Measurements from ENCODE around the gene RNF227. TPM values are rescaled to one million over a fixed set of nuclear protein-coding genes. Genes with fewer than 3 reads are reported as not detected.
A peak's percentile ranks its signal among the peaks of the same experiment; 100 is the strongest.

Gene RNF227
- total RNA-seq, 1 experiment from 2014 or later, result 2.1 TPM

DNA sequence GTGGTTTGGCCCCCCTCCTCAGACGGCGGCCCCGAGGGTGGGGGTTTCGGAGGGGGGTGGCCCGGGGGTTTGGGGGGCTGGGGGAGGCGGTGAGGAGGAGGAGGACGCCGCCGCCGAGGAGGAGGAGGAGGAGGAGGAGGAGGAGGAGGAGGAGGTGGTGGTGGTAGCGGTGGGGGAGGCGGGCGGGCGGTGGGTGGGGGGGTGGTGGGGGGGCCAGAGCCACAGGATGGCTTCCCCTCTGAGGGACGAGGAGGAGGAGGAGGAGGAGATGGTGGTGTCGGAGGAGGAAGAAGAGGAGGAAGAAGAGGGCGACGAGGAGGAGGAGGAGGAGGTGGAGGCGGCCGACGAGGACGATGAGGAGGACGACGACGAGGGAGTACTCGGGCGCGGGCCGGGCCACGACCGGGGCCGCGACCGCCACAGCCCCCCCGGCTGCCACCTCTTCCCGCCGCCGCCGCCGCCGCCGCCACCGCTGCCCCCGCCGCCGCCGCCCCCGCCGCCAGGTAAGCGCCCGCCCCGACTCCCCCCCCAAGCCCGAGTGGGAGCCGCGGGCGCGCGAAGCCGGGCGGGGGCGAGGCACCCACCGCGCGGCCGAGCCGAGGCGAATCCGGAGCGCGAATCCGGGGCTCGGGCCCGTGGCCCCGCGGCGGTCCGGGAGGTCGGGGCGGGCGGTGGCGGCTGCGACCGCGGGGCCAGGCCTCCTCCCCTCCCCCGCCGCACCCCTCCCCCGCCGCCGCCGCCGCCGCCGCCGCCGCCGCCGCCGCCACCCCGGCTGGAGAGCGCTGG is 31.3 kb downstream of the RNF227 start:
- Histone ChIP-seq H3K36me3 (ENCODE audit: insufficient read depth, low read length) (peaks cover 11% of the 10 kb centered on the region; the same call in 1 of the 2 replicates), H3K27me3 (ENCODE audit: low read length) (no peaks in the 10 kb centered on the region), H3K27ac (ENCODE audit: low read length) (peak overlapping the region; percentile 99), H3K4me2 (ENCODE audit: low read depth, low read length, poor library complexity, severe bottlenecking) (peak overlapping the region; percentile 99), H3K9me2 (replicated peaks; ENCODE audit: insufficient read depth, low read length) (no peaks in the 10 kb centered on the region), H2AFZ (ENCODE audit: low read length) (no peak overlapping the region), H3K9ac (ENCODE audit: low read length) (peak overlapping the region; percentile 97), H3K4me3 (ENCODE audit: low read length) (peak overlapping the region; percentile 91; the same call in 1 of the 2 replicates), H4K20me1 (ENCODE audit: insufficient read depth, low read depth, low read length) (peaks cover 31% of the 10 kb centered on the region; the same call in 1 of the 2 replicates), H3K4me1 (ENCODE audit: low read length) (peaks cover 71% of the 10 kb centered on the region), H3K79me2 (ENCODE audit: low read length) (peaks cover 53% of the 10 kb centered on the region), H3K9me3 (ENCODE audit: low read length) (no peaks in the 10 kb centered on the region)
- DNase-seq, result peak; percentile 82

DNA sequence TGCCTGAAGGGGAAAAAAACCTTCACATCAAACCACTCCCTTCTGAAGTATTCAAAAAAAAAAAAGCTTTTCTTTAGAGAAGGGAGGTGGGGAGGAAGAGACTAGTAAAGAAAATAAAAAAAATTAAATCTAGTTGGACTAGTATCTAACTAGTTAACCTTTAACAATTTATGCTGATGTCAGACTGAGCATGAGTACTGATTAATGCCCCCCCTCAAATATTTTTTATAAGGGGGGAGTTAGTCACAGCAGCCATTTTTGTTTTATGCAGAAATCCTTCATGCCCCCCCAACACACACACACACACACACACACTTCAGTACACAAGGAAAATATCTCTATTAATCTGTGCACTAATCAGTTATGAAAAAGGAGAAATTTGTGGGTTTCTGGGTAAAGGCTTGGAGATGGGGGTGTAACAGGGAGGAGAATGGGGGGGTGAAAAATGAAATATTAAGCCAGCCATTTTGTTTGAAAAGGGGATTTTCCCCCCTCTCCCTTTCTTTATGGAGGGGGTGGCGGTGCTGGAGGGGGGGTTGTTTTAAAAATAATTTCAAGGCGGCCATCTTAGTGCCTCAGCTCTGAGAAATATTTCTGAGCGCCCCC is 32.2 kb downstream of the RNF227 start:
- peaks cover 7% of the 10 kb centered on the region; the same call in 1 of the 2 replicates for H3K36me3 ChIP-seq (ENCODE audit: insufficient read depth, low read length)
- H3K9ac ChIP-seq (ENCODE audit: low read length), result peak overlapping the region; percentile 84
- H4K20me1 ChIP-seq (ENCODE audit: insufficient read depth, low read depth, low read length), result peaks cover 23% of the 10 kb centered on the region; the same call in 1 of the 2 replicates
- H3K27me3 ChIP-seq (ENCODE audit: low read length), result no peaks in the 10 kb centered on the region
- H3K79me2 ChIP-seq (ENCODE audit: low read length), result peaks cover 44% of the 10 kb centered on the region
- no peaks in the 10 kb centered on the region for H3K9me3 ChIP-seq (ENCODE audit: low read length)
- H3K9me2 ChIP-seq (replicated peaks; ENCODE audit: insufficient read depth, low read length), result no peaks in the 10 kb centered on the region
- H3K4me3 ChIP-seq (ENCODE audit: low read length), result peak overlapping the region; percentile 61
- H3K27ac ChIP-seq (ENCODE audit: low read length), result peak overlapping the region; percentile 99
- peak; percentile 91 for DNase-seq
- H2AFZ ChIP-seq (ENCODE audit: low read length), result 0 out of 2 replicates have a peak overlapping the region, but pooled peaks have one; percentile 31
- H3K4me1 ChIP-seq (ENCODE audit: low read length), result peaks cover 76% of the 10 kb centered on the region
- peak overlapping the region; percentile 88 for H3K4me2 ChIP-seq (ENCODE audit: low read depth, low read length, poor library complexity, severe bottlenecking)

DNA sequence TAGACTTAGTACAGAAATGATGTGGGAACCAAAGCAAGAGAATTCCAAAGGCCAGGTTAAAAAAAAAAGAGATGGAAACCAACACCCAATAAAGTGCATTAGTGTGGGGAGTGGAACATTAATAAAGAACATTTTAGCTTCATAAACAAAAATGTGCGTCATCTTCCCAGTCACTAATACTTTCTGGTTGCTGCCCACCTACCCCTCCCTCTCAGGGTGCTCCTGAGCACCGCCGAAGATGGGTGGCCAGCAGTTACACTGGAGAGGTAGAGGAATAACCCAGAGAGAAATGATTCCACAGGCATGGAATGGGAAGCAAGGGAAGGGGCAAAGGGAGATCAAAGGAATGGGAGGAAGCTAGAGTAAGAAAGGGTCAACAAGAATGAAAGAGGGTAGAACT is 33.5 kb downstream of the RNF227 start:
- H3K27ac ChIP-seq (ENCODE audit: low read length), result peak overlapping the region; percentile 99

DNA sequence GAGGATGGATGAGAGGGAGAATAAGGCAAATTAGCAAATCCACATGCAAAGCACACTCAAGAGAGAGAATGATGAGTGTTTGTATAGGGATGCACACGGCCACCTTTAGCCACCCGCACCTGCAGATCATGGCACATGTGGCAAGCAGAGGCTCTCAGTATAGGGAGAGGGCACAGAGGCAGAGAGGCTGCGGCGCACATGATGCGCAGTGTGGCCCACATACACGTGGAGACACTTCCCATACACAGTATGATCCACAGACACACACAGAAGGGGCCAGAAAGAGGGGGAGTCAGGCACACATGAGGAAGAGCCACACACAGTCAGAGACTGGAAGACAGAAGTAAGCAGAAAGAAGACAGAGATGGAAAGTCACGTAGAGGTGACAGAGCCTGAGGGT is 34.0 kb downstream of the RNF227 start:
- Histone ChIP-seq H3K4me1 (ENCODE audit: low read length) (peaks cover 65% of the 10 kb centered on the region), H3K27ac (ENCODE audit: low read length) (peak overlapping the region; percentile 99), H3K9ac (ENCODE audit: low read length) (peak overlapping the region; percentile 84), H3K9me2 (replicated peaks; ENCODE audit: insufficient read depth, low read length) (no peaks in the 10 kb centered on the region), H3K9me3 (ENCODE audit: low read length) (no peaks in the 10 kb centered on the region), H4K20me1 (ENCODE audit: insufficient read depth, low read depth, low read length) (peaks cover 10% of the 10 kb centered on the region; the same call in 1 of the 2 replicates), H2AFZ (ENCODE audit: low read length) (no peak overlapping the region), H3K4me3 (ENCODE audit: low read length) (peak overlapping the region; percentile 61), H3K36me3 (ENCODE audit: insufficient read depth, low read length) (peaks cover 6% of the 10 kb centered on the region; the same call in 1 of the 2 replicates), H3K4me2 (ENCODE audit: low read depth, low read length, poor library complexity, severe bottlenecking) (peak overlapping the region; percentile 88), H3K27me3 (ENCODE audit: low read length) (no peaks in the 10 kb centered on the region), H3K79me2 (ENCODE audit: low read length) (peaks cover 29% of the 10 kb centered on the region)
- DNase-seq, result peak; percentile 93

More for the DNA sequence above, 33.5 kb downstream of the RNF227 start:
- Histone ChIP-seq H3K9me2 (replicated peaks; ENCODE audit: insufficient read depth, low read length) (no peaks in the 10 kb centered on the region), H3K4me1 (ENCODE audit: low read length) (peaks cover 67% of the 10 kb centered on the region), H3K9ac (ENCODE audit: low read length) (peak overlapping the region; percentile 84), H3K36me3 (ENCODE audit: insufficient read depth, low read length) (peaks cover 3% of the 10 kb centered on the region; the same call in 1 of the 2 replicates), H3K79me2 (ENCODE audit: low read length) (peaks cover 32% of the 10 kb centered on the region), H4K20me1 (ENCODE audit: insufficient read depth, low read depth, low read length) (peaks cover 11% of the 10 kb centered on the region; the same call in 1 of the 2 replicates), H2AFZ (ENCODE audit: low read length) (no peak overlapping the region), H3K27me3 (ENCODE audit: low read length) (no peaks in the 10 kb centered on the region), H3K9me3 (ENCODE audit: low read length) (no peaks in the 10 kb centered on the region), H3K4me3 (ENCODE audit: low read length) (peak overlapping the region; percentile 61), H3K4me2 (ENCODE audit: low read depth, low read length, poor library complexity, severe bottlenecking) (peak overlapping the region; percentile 88)
- peak; percentile 59 for DNase-seq

DNA sequence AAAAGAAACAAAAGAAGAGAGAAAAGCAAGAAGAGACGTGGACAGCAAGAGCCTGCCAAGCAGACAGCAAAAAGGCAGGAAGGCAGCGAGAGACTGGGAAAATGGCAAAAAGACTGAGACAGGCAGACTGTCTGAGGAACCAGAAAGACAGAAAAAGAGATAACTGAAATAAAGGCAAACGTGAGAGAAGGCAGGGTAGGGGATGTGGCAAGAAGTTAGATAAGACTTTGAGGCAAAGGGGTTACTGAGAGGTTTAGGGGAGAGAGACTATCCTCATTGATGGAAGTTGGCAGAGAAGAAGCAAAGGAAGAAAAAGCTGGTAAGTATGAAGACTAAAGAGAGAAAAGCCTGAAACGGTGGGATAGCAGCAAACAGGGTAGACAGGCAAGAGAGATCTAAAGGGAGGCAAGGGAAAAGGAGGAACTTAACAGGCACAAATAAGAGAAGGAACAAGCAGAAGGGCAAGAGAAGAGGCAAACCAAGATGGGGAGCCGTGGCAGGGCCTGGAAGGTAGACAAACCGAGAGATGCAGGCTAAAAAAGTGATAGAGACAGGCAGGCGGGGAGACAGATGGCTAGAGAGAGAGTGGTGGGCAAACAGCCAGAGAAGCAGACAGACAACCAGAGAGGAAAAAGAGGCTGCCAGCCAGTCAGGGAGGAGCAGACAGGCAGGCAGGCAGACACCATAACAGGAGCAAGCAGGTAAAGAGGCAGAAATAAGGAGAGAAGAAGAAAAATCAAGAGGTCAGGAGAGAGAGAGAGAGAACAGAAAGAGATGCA is 34.6 kb downstream of the RNF227 start:
- Histone ChIP-seq H3K79me2 (ENCODE audit: low read length) (peaks cover 23% of the 10 kb centered on the region), H4K20me1 (ENCODE audit: insufficient read depth, low read depth, low read length) (peaks cover 4% of the 10 kb centered on the region; the same call in 1 of the 2 replicates), H3K4me3 (ENCODE audit: low read length) (peak overlapping the region; percentile 61), H3K4me1 (ENCODE audit: low read length) (peaks cover 65% of the 10 kb centered on the region), H3K9me3 (ENCODE audit: low read length) (no peaks in the 10 kb centered on the region), H2AFZ (ENCODE audit: low read length) (no peak overlapping the region), H3K27ac (ENCODE audit: low read length) (peak overlapping the region; percentile 99), H3K36me3 (ENCODE audit: insufficient read depth, low read length) (peaks cover 6% of the 10 kb centered on the region; the same call in 1 of the 2 replicates), H3K27me3 (ENCODE audit: low read length) (no peaks in the 10 kb centered on the region), H3K9ac (ENCODE audit: low read length) (peak overlapping the region; percentile 84), H3K9me2 (replicated peaks; ENCODE audit: insufficient read depth, low read length) (no peaks in the 10 kb centered on the region), H3K4me2 (ENCODE audit: low read depth, low read length, poor library complexity, severe bottlenecking) (peak overlapping the region; percentile 88)
- DNase-seq, result no peak

DNA sequence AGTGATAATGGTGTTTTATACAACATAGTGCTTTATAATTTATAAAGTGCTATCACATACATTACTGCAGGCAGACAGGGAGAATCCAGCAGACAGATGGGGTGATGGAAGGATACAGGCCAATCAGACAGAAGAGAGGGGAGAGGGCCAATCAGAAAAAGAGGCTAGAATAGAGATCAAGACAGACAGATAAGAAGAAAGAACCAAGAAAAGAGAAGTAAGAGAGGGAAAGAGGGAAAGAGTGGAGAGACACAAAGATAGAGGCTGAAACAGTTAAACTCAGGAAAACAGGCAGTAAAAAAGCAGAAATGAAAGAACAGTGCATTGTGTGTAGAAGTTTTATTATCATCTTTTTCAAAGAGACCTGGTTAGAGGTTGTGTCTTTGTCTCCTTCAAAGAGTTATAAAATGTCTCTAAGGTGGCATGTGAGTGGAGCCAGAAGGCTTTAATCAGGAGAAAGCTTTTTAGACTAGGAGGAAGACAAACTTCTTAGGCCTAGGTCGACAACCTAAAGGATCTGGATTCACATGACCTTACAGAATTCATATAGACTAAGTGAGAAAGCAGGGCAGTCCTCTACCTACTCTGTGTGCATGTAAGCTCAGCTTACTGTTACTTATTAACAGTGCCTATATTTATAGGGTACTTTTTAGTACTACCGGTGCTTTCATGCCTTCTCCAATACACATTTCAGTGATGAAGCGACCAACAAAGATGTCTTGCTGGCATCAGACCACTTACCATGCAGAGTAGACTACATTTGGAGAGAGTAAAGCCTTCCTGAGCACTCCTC is 35.8 kb downstream of the RNF227 start:
- peak overlapping the region; percentile 99 for H3K27ac ChIP-seq (ENCODE audit: low read length)
- H3K4me1 ChIP-seq (ENCODE audit: low read length), result peaks cover 64% of the 10 kb centered on the region
- H3K79me2 ChIP-seq (ENCODE audit: low read length), result peaks cover 11% of the 10 kb centered on the region
- H3K4me2 ChIP-seq (ENCODE audit: low read depth, low read length, poor library complexity, severe bottlenecking), result peak overlapping the region; percentile 88
- H3K36me3 ChIP-seq (ENCODE audit: insufficient read depth, low read length), result peaks cover 11% of the 10 kb centered on the region; the same call in 1 of the 2 replicates
- H3K4me3 ChIP-seq (ENCODE audit: low read length), result peak overlapping the region; percentile 61
- no peak overlapping the region for H2AFZ ChIP-seq (ENCODE audit: low read length)
- no peaks in the 10 kb centered on the region for H4K20me1 ChIP-seq (ENCODE audit: insufficient read depth, low read depth, low read length)
- no peak for DNase-seq
- no peaks in the 10 kb centered on the region for H3K9me3 ChIP-seq (ENCODE audit: low read length)
- H3K9ac ChIP-seq (ENCODE audit: low read length), result peak overlapping the region; percentile 84
- no peaks in the 10 kb centered on the region for H3K27me3 ChIP-seq (ENCODE audit: low read length)
- H3K9me2 ChIP-seq (replicated peaks; ENCODE audit: insufficient read depth, low read length), result no peaks in the 10 kb centered on the region

DNA sequence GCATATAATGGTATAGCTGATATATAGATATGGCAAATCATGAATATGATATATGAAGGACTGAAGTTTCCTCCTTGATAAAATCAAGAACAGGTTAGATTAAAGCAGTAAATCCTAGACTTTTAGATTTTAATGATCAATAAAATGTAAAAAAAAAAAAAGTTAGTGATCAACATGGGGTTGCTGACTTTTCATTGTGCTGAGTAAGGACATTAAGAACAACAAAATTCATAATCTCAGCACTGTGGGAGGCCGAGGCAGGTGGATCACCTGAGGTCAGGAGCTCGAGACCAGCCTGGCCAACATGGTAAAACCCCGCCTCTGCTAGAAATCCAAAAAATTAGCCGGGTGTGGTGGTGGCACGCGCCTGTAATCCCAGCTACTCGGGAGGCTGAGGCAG is 37.9 kb downstream of the RNF227 start:
- DNase-seq, result no peak
- peaks cover 10% of the 10 kb centered on the region for H3K79me2 ChIP-seq (ENCODE audit: low read length)
- H4K20me1 ChIP-seq (ENCODE audit: insufficient read depth, low read depth, low read length), result no peaks in the 10 kb centered on the region
- peaks cover 55% of the 10 kb centered on the region for H3K4me1 ChIP-seq (ENCODE audit: low read length)
- H3K4me3 ChIP-seq (ENCODE audit: low read length), result no peak overlapping the region
- no peaks in the 10 kb centered on the region for H3K27me3 ChIP-seq (ENCODE audit: low read length)
- no peak overlapping the region for H3K4me2 ChIP-seq (ENCODE audit: low read depth, low read length, poor library complexity, severe bottlenecking)
- H3K27ac ChIP-seq (ENCODE audit: low read length), result no peak overlapping the region
- no peak overlapping the region for H3K9ac ChIP-seq (ENCODE audit: low read length)
- no peak overlapping the region for H2AFZ ChIP-seq (ENCODE audit: low read length)
- no peaks in the 10 kb centered on the region for H3K9me3 ChIP-seq (ENCODE audit: low read length)
- H3K9me2 ChIP-seq (replicated peaks; ENCODE audit: insufficient read depth, low read length), result no peaks in the 10 kb centered on the region
- peaks cover 11% of the 10 kb centered on the region; the same call in 1 of the 2 replicates for H3K36me3 ChIP-seq (ENCODE audit: insufficient read depth, low read length)
